ENCODE data around the gene PI4KB.

DNA sequence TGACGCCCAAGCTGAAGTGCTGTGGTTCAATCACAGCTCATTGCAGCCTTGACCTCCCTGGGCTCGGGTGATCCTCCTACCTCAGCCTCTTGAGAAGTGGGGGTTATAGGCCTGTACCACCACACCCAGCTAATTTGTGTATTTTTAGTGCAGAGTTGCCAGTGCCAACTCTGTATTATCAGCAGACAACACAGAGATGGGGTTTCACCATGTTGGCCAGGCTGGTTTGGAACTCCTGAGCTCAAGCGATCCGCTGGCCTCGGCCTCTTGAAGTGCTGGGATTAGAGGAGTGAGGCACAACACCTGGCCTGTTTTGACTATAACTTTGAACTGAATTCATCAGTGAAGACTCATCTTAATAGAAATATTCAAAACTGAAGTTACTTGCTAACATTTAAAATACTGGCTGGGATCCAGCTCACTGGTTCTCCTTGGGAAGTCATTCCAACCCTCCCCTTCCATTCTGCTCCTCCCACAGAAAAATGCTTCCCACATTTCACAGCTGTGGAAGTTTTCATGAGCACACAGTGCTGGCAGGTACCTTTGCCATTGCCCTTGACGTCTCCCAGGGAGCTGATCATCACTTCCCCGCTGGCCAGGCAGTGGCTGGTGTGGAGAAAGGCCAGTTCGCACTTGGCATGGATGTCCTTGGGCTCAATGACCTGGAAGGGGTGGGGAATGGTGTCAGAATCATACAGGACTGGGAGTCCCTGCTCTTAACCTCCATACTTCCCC lies 40.6 kb upstream of the PI4KB start:
- TF ChIP-seq POLR2A (IDR thresholded peaks at IDR 0.05) = no peak
- TF ChIP-seq, protein P1, sequence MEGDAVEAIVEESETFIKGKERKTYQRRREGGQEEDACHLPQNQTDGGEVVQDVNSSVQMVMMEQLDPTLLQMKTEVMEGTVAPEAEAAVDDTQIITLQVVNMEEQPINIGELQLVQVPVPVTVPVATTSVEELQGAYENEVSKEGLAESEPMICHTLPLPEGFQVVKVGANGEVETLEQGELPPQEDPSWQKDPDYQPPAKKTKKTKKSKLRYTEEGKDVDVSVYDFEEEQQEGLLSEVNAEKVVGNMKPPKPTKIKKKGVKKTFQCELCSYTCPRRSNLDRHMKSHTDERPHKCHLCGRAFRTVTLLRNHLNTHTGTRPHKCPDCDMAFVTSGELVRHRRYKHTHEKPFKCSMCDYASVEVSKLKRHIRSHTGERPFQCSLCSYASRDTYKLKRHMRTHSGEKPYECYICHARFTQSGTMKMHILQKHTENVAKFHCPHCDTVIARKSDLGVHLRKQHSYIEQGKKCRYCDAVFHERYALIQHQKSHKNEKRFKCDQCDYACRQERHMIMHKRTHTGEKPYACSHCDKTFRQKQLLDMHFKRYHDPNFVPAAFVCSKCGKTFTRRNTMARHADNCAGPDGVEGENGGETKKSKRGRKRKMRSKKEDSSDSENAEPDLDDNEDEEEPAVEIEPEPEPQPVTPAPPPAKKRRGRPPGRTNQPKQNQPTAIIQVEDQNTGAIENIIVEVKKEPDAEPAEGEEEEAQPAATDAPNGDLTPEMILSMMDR (IDR thresholded peaks at IDR 0.05) = no peak

Measured in right lobe of liver (tissue), 4 donors.